Measurements from ENCODE around the gene PLEKHH1.

PLEKHH1 gene

GRCh38 chr14:67532998-67533753 is at the start of gene PLEKHH1:
Gene PLEKHH1 (plus strand): TSS chr14:67533290. CDS start chr14:67541868, 8,578 bp downstream.
- DNase-seq (ENCODE audit: low read depth in 2 of 2), result peak in 1 of 2 donors; percentile 26

DNA sequence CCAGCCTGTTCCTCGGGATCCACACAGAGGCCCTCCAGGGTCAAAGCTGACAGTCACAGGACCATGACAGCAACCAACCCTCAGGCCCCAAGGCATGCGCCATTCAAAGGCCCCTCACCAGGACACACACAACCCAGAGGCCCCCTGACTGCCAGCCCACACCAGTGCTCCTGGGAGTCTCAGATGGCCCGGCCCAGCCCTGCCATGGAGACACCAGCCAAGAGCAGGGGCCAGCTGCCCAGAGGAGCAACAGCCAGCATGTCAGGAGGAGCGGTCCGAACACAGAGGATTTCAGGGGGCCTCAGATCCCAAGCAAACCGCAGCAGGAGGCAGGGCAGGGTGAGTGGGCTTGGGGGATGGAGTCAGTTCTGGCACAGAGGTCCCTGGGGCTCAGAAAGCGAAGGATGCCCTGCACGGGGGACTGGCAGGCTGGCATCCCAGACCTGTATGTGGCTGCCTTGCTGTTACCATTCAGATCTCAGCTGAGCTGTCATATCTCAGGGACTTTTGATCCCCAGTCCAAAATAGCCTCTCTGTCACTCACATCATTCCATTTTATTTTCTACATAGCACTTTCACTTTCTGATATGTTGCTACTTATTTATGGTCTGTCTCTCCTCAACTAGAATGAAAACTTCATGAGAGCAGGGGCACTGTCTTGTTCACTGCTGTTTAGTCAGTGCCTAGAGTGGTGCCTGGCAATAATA is 49.4 kb upstream of the PLEKHH1 start:
- no peak for DNase-seq (ENCODE audit: low read depth in 2 of 2)

- DNase-seq (ENCODE audit: low read depth in 2 of 2), result no peak
These were observed 47.5 kb upstream of the PLEKHH1 start for GRCh38 chr14:67485501-67486095.

GRCh38 chr14:67486890-67487289 is 46.2 kb upstream of the PLEKHH1 start:
- DNase-seq (ENCODE audit: low read depth in 2 of 2), result no peak

- no peak for DNase-seq (ENCODE audit: low read depth in 2 of 2)
These were observed 45.8 kb upstream of the PLEKHH1 start for GRCh38 chr14:67487332-67487731.

- DNase-seq (ENCODE audit: low read depth in 2 of 2), result peak; percentile 48 to 65
These were observed 44.9 kb upstream of the PLEKHH1 start, which contains the start of gene TMEM229B for GRCh38 chr14:67487937-67488893. Gene TMEM229B (minus strand): TSS chr14:67488721. CDS start chr14:67473923, 14,798 bp downstream.

DNA sequence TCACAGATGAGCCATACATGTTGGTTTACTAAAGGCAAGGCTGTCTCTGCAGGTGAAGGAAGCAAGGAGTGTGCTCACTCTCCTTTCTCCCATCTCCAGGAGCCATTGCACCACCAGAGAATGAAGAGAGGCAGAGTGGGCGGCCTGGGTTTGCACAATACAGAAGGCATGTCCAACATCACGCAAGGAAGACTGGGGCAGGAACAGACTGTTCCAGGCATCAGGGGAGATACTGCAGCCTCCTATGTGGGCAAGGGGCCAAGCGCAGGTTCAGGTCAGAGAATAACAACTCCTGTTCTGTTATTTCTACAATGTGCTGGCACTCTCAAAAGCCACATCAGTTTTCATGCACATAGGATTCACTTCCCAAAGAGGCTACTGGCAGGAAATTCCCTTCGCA is 42.9 kb upstream of the PLEKHH1 start:
- no peak for DNase-seq (ENCODE audit: low read depth in 2 of 2)

GRCh38 chr14:67491285-67491684 is 41.8 kb upstream of the PLEKHH1 start:
- DNase-seq (ENCODE audit: low read depth in 2 of 2), result no peak

DNA sequence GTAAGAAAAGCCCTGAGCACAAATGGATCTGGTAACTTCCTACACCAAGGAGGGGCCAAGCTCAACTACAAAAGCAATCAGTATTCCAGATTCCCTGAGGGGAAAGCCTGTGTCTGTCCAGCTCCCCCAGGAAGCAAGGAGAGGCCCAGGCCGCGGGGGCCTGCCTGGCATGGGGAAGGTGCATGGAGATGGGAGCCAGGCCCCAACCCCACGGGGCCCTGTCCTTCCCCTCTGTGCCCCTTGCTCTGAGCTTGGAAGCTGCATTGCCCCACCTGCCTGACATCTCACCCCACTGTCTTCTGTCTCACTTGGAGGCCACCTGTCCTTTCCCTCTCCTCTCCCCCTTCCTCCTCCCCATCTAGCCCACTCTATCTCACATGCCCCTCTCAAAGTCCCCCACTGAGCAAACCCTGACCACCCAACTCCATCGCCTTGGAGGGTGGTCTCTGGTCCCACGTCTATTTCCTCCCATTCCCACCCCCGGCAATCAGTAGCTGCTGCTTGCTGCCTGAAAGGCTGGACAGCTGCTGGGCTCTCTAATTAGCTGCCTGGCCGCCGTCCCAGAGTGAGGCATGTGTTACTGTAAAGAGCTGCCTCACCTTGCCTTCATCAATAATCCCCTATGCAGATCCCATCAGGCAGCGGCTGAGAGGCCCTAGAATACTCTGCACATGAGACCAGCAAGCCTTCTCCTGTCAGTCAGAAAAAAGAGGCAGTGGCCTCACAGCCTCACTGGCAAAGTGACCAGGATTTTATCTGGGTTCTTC is 41.2 kb upstream of the PLEKHH1 start:
- no peak for DNase-seq (ENCODE audit: low read depth in 2 of 2)

DNA sequence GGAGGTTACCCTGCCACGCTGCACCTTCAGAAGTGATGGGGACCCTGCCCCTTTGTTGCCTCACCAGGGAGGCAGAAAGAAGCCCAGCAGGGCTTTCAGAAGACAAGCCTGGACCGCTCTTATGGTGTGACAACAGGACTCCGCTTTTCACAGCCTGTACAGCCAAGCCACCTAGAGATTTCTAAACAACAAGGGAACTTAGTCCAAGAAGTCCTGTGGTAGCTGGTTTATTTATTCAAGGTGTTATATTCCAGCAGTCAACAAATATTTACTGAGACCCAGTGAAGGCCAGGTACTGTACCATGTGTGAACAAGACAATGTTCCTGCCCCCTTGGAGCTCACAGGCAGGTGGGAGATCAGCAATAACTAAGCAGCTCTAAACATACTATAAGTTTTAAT is 40.6 kb upstream of the PLEKHH1 start:
- DNase-seq (ENCODE audit: low read depth in 2 of 2), result no peak

DNA sequence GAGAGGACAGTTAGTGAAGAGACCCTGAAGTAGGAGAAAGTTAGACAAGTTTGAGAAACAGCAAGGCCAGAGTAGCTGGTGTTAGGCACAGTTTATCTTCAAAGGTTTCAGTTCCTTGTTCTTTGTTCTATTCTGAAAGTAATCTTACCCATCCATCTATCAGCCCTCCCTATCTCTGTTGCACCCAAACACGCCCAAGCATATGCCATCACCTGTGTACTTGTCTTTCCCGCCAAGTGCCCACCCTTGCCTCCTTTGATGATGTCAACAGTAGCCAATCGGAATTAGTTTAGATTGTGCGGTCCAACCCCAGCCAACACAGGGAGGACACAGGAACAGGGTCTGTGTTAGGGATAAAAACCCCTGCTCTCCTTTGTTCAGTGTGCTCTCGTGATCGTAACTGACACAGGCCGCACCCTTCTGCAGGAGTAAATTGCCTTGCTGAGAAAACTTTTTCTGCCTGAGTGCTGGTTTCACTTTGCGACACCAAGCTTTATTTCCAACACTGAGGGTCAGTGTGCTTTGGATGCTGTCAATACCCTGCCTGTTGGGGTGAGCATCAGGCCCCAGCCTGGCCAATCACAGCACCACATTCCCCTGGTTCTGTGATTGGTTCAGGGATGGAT is 39.9 kb upstream of the PLEKHH1 start:
- no peak for DNase-seq (ENCODE audit: low read depth in 2 of 2)

DNA sequence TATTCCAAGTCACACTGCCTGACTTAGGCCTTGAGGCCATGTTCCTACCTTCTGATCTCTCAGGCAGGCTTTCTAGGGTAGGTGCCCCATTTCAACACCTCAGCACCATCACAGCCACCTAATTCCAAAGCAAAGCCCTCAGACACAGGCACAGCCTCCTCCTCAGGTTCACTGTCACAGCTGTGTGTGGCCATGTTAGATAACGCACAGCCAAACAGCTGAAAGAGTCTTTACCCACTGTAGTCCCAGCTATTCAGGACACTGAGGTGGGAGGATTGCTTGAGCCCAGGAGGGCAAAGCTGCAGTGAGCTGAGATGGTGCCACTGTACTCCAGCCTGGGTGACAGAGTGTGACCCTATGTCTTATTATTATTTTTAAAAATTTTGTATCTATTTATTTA is 37.3 kb upstream of the PLEKHH1 start:
- DNase-seq (ENCODE audit: low read depth in 2 of 2), result no peak

DNA sequence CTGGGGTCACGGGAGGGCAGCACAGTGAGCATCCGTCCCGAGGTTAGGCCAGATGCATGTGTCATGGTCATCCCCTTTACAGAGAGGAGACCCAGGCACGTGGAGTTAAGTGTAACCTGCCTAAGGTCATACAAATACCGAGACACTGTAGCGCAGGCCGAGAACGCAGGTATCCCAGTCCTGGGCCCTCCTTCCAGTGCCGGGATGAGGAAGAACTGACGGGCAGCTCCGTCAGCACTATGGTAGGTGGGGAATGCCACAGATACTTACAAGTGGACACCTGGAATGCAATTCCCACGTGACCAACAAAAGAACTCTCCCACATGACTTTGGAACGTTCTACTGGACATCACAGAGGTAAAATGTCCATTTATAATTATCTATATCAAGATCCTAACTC is 35.9 kb upstream of the PLEKHH1 start:
- DNase-seq (ENCODE audit: low read depth in 2 of 2), result no peak

GRCh38 chr14:67497716-67498115 is 35.4 kb upstream of the PLEKHH1 start:
- DNase-seq (ENCODE audit: low read depth in 2 of 2), result no peak

GRCh38 chr14:67500981-67501380 is 32.1 kb upstream of the PLEKHH1 start:
- no peak for DNase-seq (ENCODE audit: low read depth in 2 of 2)

GRCh38 chr14:67501670-67502069 is 31.4 kb upstream of the PLEKHH1 start:
- DNase-seq (ENCODE audit: low read depth in 2 of 2), result no peak

GRCh38 chr14:67502867-67503266 is 30.2 kb upstream of the PLEKHH1 start:
- DNase-seq (ENCODE audit: low read depth in 2 of 2), result no peak

DNA sequence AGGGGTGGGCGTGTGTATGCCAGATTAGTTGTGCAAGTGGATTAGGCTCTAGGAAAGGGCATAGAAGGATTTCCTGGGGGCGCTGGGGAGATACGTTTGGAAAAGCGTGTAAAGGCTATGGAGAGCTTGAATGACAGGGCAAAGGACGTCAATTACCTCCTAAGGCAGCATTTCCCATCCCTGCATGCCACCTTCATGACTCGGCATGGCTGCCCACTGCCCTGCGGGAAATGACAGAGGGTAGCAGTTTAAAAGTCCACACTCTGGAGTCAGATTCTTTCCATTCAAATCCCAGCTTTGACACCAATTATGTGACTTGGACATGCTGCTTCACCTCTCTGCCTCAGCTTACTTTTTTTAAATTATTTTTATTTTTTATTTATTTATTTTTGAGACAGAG is 29.8 kb upstream of the PLEKHH1 start:
- no peak for DNase-seq (ENCODE audit: low read depth in 2 of 2)

DNA sequence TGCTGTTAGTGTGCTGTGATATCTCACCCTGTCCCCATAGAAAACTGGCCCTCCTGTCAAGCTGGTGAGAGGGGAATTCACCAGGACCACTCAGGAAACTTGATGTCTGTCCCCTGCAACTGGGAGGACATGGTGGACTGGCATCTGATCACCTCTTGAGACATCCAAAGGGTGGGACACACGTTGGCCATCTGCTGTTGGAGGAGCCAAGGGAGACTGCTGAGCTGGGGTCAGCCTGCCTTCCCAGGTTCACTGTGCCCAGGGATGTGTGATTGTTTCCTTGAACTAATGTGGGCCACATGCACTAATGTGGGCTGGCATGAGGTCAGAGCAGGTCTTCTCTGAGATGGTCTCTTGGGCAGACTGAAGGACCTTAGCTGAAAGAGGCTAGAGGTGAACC is 27.8 kb upstream of the PLEKHH1 start:
- DNase-seq (ENCODE audit: low read depth in 2 of 2), result no peak

GRCh38 chr14:67508956-67509355 is 24.1 kb upstream of the PLEKHH1 start:
- DNase-seq (ENCODE audit: low read depth in 2 of 2), result no peak
